Heart left ventricle (tissue), 16 donors: ENCODE measurements around the gene ARHGEF26. TPM values are rescaled to one million over a fixed set of nuclear protein-coding genes. Genes with fewer than 3 reads are reported as not detected.

Experiments
- ATAC-seq, 4 donors: fragments of 200-7000 bp; cut with Tn5 transposase; one replicate each; pipeline ENCODE4 v1.9.1; 2020 to 2022; ENCODE audit warnings: moderate library complexity in 4 of 4, mild to moderate bottlenecking in 3 of 4, moderate number of reproducible peaks in 1 of 4
- DNase-seq, 5 donors: peaks; one replicate each; pipeline ENCODE4 v3.0.0-alpha.2; 2020
- H3K27ac ChIP-seq, 12 donors: fragments of 200-600 bp; sonication (generic) in 4 of 12; one replicate each; pipeline versions ENCODE4 v1.5.0 to v1.8.0; 2016 to 2022; ENCODE audit warnings: mild to moderate bottlenecking in 2 of 12
- H3K27me3 ChIP-seq, 9 donors: fragments of 200-600 bp; sonication (generic) in 2 of 9; one replicate each; pipeline versions ENCODE4 v1.5.1 to v1.8.0; 2016 to 2022; ENCODE audit warnings: mild to moderate bottlenecking in 3 of 9
- H3K36me3 ChIP-seq, 9 donors: fragments of 200-600 bp; sonication (generic) in 2 of 9; one replicate each; pipeline versions ENCODE4 v1.5.0 to v1.8.0; 2018 to 2022; ENCODE audit warnings: mild to moderate bottlenecking in 2 of 9
- H3K4me1 ChIP-seq, 12 donors: fragments of 200-600 bp; sonication (generic) in 4 of 12; one replicate each; pipeline versions ENCODE4 v1.5.0 to v1.8.0; 2016 to 2022; ENCODE audit warnings: mild to moderate bottlenecking in 3 of 12
- H3K4me3 ChIP-seq, 12 donors: fragments of 200-600 bp; sonication (generic) in 4 of 12; one replicate each; pipeline versions ENCODE4 v1.5.0 to v1.8.0; 2017 to 2022; ENCODE audit warnings: mild to moderate bottlenecking in 9 of 12, moderate library complexity in 4 of 12
- H3K9me3 ChIP-seq, 12 donors: fragments of 200-600 bp; sonication (generic) in 4 of 12; one replicate each; pipeline versions ENCODE4 v1.5.0 to v1.8.0; 2016 to 2022; ENCODE audit warnings: mild to moderate bottlenecking in 1 of 12
- POLR2A ChIP-seq, 2 donors: fragments of 450-650 bp; IDR thresholded peaks; one replicate each; pipeline ENCODE4 v1.6.1; 2017; ENCODE audit warnings: antibody characterized with exemption in 2 of 2, mild to moderate bottlenecking in 2 of 2, moderate library complexity in 2 of 2
- WGBS, 4 donors: extraction: QIAGEN DNeasy Blood & Tissue Kit in 2 of 4; methylation state at CpG; one replicate each; pipeline versions ENCODE4 v1.1.5 to v1.1.7; 2013 to 2018; 5-methylcytosine and 5-hydroxymethylcytosine counted together
- intact Hi-C, 10 donors: fragments of 100-400 bp; cut with DNase I; formaldehyde crosslinking; loops; one replicate each; pipeline versions ENCODE4 v1.11.1 to v1.14.2; 2022
- polyA plus RNA-seq, 2 donors: library from polyadenylated mRNA; stranded (reverse); fragments of 200-250 nt; gene quantifications; one replicate each; pipeline ENCODE4 v1.2.3, GENCODE V29; 2013
- total RNA-seq, 9 donors: library from RNA; depleted of rRNA in 2 of 9; stranded (reverse); fragments of >200 nt in 2 of 9; fragmentation: NEBNext Ultra II Directional in 3 of 9; extraction: Animal tissue kit (Norgen Biotek cat#: 25700) in 3 of 9; gene quantifications; one replicate each; pipeline versions ENCODE4 v1.1.0 to v1.2.4, GENCODE V29; 2016 to 2023
- TF ChIP-seq, protein P1 (sequence below), 12 donors: fragments of 200-600 bp; sonication (generic) in 4 of 12; IDR thresholded peaks; one replicate each; pipeline versions ENCODE4 v1.5.0 to v1.8.0; 2018 to 2022; ENCODE audit warnings: antibody characterized with exemption in 12 of 12, mild to moderate bottlenecking in 5 of 12
- donor health status: ischemic (EF 13 %, LVEDD 7.1; RV severe dilation, severe dysfunction).
- donor health status: healthy with polysubstance abuse.
- donor health status: DM: no; HTN: yes; CAD: no.
- donor health status: DM: no; HTN: no; CAD: no.
- donor health status: ischemic (EF 25% LVEDD 6.9; RV normal size, moderate dysfunction).
- donor health status: ischemic (EF 25% LVEDD 5.7; RV mildly dilated, moderate dysfunction).
- donor health status: healthy.
- donor health status: DM: yes; HTN: yes; CAD: no.
- donor health status: ischemic (EF 35%, LVEDD 5.7; RV mildly dilated, moderate dysfunction).
- donor health status: nonischemic (EF 11% LVEDD 7.7; RV severe dilation, severe dysfunction).
- donor health status: DM: yes; HTN: yes; CAD: no.
- donor health status: PGD.
- donor health status: ischemic (EF 29% LVEDD 5.4; RV normal size, mild dysfunction).
- donor health status: nonischemic (EF 23%, LVEDD 6.1; RV moderate dilation, normal function).

ARHGEF26 gene
- total and polyA plus RNA-seq, 11 donors, result 0.68 to 2.3 (median 1.3) TPM

DNA sequence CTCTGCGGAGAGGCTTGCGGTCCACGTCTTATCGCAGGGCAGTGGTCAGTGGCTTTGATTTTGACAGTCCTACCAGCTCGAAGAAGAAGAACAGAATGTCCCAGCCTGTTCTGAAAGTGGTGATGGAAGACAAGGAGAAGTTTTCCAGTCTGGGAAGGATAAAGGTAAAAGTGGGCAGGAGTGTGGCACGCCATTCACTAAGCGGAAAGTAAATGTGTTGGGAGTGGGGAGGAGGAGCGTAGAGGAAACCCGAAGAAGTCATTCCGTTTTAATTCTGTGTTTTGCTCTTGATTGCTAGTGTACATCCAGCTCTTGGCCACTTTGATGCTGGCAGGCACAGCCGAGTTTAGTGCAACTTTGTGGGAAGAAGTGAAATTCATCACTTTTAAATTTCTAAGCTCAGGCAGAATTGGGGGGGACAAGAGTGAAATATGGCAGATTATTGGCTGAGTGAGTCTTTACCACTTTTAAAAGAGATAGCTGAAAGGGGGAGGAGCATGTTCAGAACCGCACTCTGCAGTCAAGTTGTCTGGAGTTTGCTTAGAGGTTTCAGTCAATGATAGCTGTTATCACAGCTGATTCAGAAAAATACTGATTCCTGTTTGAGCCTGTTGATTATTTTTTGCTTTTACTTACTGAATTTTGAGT lies 1.8 kb downstream of the ARHGEF26 start:
- ATAC-seq (no peak), DNase-seq (no peak)
- TF ChIP-seq POLR2A (IDR thresholded peaks at IDR 0.05), result no peak
- TF ChIP-seq, protein P1, sequence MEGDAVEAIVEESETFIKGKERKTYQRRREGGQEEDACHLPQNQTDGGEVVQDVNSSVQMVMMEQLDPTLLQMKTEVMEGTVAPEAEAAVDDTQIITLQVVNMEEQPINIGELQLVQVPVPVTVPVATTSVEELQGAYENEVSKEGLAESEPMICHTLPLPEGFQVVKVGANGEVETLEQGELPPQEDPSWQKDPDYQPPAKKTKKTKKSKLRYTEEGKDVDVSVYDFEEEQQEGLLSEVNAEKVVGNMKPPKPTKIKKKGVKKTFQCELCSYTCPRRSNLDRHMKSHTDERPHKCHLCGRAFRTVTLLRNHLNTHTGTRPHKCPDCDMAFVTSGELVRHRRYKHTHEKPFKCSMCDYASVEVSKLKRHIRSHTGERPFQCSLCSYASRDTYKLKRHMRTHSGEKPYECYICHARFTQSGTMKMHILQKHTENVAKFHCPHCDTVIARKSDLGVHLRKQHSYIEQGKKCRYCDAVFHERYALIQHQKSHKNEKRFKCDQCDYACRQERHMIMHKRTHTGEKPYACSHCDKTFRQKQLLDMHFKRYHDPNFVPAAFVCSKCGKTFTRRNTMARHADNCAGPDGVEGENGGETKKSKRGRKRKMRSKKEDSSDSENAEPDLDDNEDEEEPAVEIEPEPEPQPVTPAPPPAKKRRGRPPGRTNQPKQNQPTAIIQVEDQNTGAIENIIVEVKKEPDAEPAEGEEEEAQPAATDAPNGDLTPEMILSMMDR (IDR thresholded peaks at IDR 0.05), result no peak
- peaks cover 0 to 33% (median 6%) of the 10 kb centered on the region in 9 donors for H3K27me3 ChIP-seq
- H3K4me1 ChIP-seq, result peaks cover 0 to 25% (median 5%) of the 10 kb centered on the region in 12 donors
- H3K36me3 ChIP-seq, result peaks cover 0 to 2% (median 0%) of the 10 kb centered on the region in 9 donors
- WGBS, 4 donors, result 5 to 9% (median 6%) methylated on average over 12 of the region's 12 CpGs
- peak overlapping the region in 6 of 12 donors; percentile 40 to 86 (median 54) for H3K27ac ChIP-seq
- no peaks in the 10 kb centered on the region for H3K9me3 ChIP-seq
- H3K4me3 ChIP-seq, result peak overlapping the region; percentile 52 to 90 (median 76)
- intact Hi-C loops, result loop anchor here in 7 of 10 donors (5.0 to 10.0 kb wide), 3 partner anchors 112 to 132 kb away; no protein-coding TSS in a partner anchor

DNA sequence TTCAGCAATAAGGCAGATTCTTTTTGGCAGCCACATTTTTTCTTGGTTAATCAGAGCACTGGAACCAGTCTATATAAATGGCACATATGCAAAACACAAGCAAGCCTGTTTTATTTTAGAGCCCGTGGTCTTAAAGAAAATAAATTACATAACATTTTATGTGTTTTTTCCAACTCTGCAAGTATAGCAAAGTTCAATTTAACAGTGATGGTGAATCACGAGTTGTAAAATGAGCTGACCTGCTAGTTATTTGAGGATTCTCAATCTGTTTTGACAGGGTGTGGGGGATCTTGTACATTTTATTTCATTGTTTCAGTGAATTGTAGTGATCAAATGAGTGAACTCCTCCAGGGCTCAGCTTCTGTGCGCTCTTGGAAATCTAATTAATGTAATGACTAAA lies 2.7 kb downstream of the ARHGEF26 start:
- DNase-seq (no peak), ATAC-seq (no peak)
- Histone ChIP-seq H3K27me3 (peaks cover 0 to 33% (median 6%) of the 10 kb centered on the region in 9 donors), H3K9me3 (no peaks in the 10 kb centered on the region), H3K27ac (peak overlapping the region in 1 of 12 donors; percentile 3), H3K36me3 (peaks cover 0 to 4% (median 0%) of the 10 kb centered on the region in 9 donors), H3K4me3 (peak overlapping the region in 7 of 12 donors; percentile 59 to 90 (median 84)), H3K4me1 (peaks cover 0 to 25% (median 5%) of the 10 kb centered on the region in 12 donors)
- WGBS, 4 donors, result 65 to 73% (median 68%) methylated on average over 3 of the region's 3 CpGs
- intact Hi-C loops, result loop anchor here in 7 of 10 donors (5.0 to 10.0 kb wide), 3 partner anchors 111 to 131 kb away; no protein-coding TSS in a partner anchor
- TF ChIP-seq, protein P1 (IDR thresholded peaks at IDR 0.05), result no peak
- no peak for TF ChIP-seq POLR2A (IDR thresholded peaks at IDR 0.05)

DNA sequence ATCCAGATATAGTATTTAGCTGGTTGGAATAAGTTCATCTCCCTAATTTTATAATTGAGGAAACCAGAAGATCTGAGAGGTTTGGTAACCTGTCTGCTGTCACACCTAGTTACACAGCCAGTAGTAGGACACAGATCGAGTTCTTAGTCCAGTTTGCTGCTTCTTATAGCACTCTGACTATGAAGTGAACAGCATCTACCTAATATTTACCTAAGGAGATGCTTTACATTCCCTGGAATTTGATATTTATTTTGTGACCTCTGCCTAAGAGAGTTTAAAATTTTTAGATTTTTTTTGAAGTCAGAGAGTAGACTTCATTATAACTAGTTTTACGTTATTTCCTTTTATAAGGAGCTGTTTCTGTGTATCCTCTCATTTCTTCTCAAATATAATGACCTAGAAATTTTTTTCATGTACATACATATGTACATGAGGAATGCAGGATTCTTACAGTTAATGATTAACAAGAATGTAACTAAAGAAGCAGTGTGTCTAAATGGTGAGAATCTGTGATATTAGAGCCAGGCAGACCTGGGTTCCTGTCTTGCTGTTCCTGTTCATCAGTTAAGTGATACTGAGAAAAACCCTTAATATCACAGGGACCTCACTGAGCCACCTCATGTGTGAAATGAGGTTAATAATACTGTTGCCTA lies 4.3 kb downstream of the ARHGEF26 start:
- 87 to 94% (median 94%) methylated on average over 2 of the region's 2 CpGs for WGBS, 4 donors
- ATAC-seq (no peak), DNase-seq (no peak)
- H3K4me1 ChIP-seq, result peaks cover 0 to 22% (median 5%) of the 10 kb centered on the region in 12 donors
- no peak overlapping the region for H3K4me3 ChIP-seq
- no peak for TF ChIP-seq POLR2A (IDR thresholded peaks at IDR 0.05)
- TF ChIP-seq, protein P1 (IDR thresholded peaks at IDR 0.05), result no peak
- peaks cover 0 to 26% (median 6%) of the 10 kb centered on the region in 9 donors for H3K27me3 ChIP-seq
- H3K27ac ChIP-seq, result no peak overlapping the region
- H3K36me3 ChIP-seq, result peaks cover 0 to 4% (median 0%) of the 10 kb centered on the region in 9 donors
- intact Hi-C loops, result loop anchor here in 5 of 10 donors (10.0 kb wide), 2 partner anchors 109 to 129 kb away; no protein-coding TSS in a partner anchor
- H3K9me3 ChIP-seq, result no peaks in the 10 kb centered on the region

DNA sequence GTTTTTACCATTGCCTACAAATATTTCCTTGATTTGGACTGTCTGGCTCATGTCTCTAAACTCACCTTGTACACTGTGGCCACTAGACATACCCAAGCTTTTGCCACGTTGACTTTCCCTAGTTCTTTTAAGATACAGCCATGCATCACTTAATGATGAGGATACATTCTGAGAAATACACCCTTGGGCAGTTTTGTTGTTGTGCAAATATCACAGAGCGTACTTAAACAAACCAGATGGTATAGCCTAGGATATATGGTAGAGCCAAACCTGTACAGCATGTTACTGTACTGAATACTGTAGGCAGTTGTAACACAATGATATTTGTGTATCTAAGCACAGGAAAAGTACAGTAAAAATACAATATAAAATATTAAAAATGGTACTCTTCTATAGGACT lies 5.5 kb downstream of the ARHGEF26 start:
- no peak for DNase-seq
- Histone ChIP-seq H3K27me3 (peaks cover 0 to 18% (median 5%) of the 10 kb centered on the region in 9 donors), H3K4me3 (no peak overlapping the region), H3K27ac (no peak overlapping the region), H3K36me3 (peaks cover 0 to 8% (median 0%) of the 10 kb centered on the region in 9 donors), H3K9me3 (no peaks in the 10 kb centered on the region), H3K4me1 (peaks cover 0 to 21% (median 4%) of the 10 kb centered on the region in 12 donors)
- WGBS, 4 donors, result 96 to 100% (median 97%) methylated on average over 2 of the region's 2 CpGs
- intact Hi-C loops, result loop anchor here in 5 of 10 donors (10.0 kb wide), 2 partner anchors 108 to 128 kb away; no protein-coding TSS in a partner anchor
- TF ChIP-seq, protein P1 (IDR thresholded peaks at IDR 0.05), result no peak
- no peak for TF ChIP-seq POLR2A (IDR thresholded peaks at IDR 0.05)
- ATAC-seq, result no peak
